Activated naive CD8-positive, alpha-beta T cell treated with anti-CD3 and anti-CD28 coated beads for 36 hours (primary cell): Measurements from ENCODE around the gene CPNE6. TPM values are rescaled to one million over a fixed set of nuclear protein-coding genes. Genes with fewer than 3 reads are reported as not detected.

Experiments used
- DNase-seq: peaks from one replicate; pipeline ENCODE4 v3.0.0; 2021
- H3K27ac Mint-ChIP-seq: one replicate; pipeline ENCODE4 v1.8.0; 2022; ENCODE audit warnings: mild to moderate bottlenecking, moderate library complexity, mixed read lengths
- H3K27me3 Mint-ChIP-seq: one replicate; pipeline ENCODE4 v1.8.0; 2022; ENCODE audit warnings: mild to moderate bottlenecking, mixed read lengths
- H3K36me3 Mint-ChIP-seq: one replicate; pipeline ENCODE4 v1.8.0; 2021; ENCODE audit warnings: mild to moderate bottlenecking, mixed read lengths
- H3K4me1 Mint-ChIP-seq: one replicate; pipeline ENCODE4 v1.8.0; 2021; ENCODE audit warnings: mixed read lengths
- H3K4me3 Mint-ChIP-seq: one replicate; pipeline ENCODE4 v1.8.0; 2022; ENCODE audit warnings: mild to moderate bottlenecking, moderate library complexity, mixed read lengths
- H3K9me3 Mint-ChIP-seq: one replicate; pipeline ENCODE4 v1.8.0; 2022; ENCODE audit warnings: mixed read lengths
- total RNA-seq, 2 experiments: library from RNA; stranded (reverse); gene quantifications; one replicate each; pipeline ENCODE4 v1.2.3, GENCODE V29; 2021

The CPNE6 gene
- total RNA-seq, 2 experiments from 2014 or later: not detected

DNA sequence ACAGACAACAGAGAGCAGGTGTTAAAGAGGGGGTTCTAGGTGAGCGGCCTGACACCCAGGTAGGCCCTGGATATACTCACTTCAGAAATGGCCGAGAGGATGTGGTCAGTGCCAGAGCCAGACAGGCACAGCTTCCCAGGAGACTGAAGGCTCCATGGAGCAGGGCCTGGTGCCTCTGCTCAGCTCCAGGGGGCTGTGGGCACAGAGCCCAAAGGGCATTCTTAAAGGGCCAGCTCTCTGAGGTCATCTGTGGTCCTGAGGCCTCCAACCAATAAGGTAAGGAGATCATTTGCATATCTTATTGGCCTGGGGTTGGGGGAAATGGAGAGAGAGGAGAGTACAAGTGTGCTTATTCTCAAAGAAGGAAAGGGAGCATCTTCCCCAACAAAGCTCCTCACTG, 13.1 kb downstream of the CPNE6 start:
- Mint-ChIP-seq H3K9me3 (no peaks in the 10 kb centered on the region), H3K36me3 (no peaks in the 10 kb centered on the region), H3K27ac (no peak overlapping the region), H3K4me3 (no peak overlapping the region), H3K27me3 (no peaks in the 10 kb centered on the region), H3K4me1 (peaks cover 16% of the 10 kb centered on the region)
- no peak for DNase-seq

DNA sequence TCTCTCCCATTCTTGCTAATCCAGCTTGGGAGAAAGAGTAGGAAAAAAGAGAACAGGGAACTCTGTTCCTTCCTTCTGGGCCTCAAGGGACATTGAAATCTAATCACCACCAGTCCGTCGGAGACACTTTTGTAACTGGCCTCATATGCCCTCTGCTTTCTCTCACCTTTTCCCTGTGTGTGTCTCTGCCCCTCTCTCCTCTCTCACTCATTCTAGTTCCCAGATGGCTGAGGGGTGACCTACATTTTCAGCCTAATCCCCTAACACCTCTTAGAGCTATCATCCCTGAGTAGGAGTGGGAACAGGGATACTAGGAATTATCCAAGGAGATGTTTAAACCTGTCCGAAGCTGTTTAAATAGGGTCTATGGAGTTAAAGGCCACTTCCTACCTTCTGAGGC, 13.9 kb downstream of the CPNE6 start:
- Mint-ChIP-seq H3K36me3 (no peaks in the 10 kb centered on the region), H3K27me3 (no peaks in the 10 kb centered on the region), H3K27ac (no peak overlapping the region), H3K4me3 (no peak overlapping the region), H3K9me3 (no peaks in the 10 kb centered on the region), H3K4me1 (peaks cover 16% of the 10 kb centered on the region)
- no peak for DNase-seq

DNA sequence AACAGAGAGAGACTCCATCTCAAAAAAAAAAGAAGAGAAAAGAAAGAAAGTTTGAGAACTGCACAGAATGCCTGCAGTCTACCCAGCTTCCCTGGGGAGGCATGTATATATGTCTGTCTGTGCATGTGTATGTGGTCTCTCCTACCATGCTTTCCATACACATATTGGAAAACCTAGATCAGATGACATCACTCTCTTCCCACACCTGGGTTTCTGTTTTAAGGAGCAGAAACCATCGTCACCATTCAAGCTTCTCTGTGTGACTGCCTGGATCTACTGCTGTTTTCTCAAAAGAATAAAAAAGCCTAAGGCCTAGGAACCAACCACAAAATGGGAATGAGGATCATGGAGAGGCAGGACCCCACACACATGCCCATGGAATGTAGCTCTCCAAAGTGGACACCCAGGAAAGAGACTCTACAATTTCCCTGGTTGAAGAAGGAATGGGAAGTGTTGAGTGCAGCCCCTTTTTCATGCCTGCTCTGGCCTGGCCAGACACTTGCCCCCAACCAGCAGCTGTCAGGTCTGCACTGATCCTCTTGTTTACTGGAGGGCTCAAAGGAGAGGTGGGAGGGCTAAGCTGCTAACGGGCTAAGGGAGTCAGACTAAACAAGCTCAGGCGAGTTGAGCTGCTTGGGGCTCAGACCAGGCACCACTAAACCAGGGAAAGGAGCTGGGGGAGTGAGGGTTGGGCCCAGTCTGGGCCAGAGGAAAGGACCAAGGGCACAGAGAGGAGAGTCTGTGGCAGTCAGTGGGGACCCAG, 15.0 kb downstream of the CPNE6 start:
- Mint-ChIP-seq H3K9me3 (no peaks in the 10 kb centered on the region), H3K4me3 (no peak overlapping the region), H3K36me3 (no peaks in the 10 kb centered on the region), H3K27me3 (no peaks in the 10 kb centered on the region), H3K4me1 (peaks cover 15% of the 10 kb centered on the region), H3K27ac (no peak overlapping the region)
- DNase-seq: no peak

DNA sequence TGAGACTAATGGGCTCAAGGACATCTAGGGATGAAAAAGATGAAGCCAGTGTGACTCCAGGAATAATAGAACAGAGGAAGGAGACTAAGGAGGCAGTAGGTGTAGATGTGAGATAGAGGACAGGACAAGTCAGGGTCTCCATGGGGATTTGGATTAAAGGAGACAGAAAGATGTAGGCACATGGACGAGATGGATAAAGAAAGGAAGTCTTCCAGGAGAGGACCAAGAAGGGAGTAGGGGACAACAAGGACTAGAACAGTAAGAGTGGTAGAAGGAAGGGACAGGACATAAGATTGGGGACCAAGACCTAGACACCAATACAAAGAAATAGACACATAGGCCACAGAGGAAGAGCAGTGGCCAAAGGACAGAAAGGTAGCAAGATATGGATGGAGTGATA, 15.6 kb downstream of the CPNE6 start:
- Mint-ChIP-seq H3K4me1 (peaks cover 12% of the 10 kb centered on the region), H3K27me3 (no peaks in the 10 kb centered on the region), H3K9me3 (no peaks in the 10 kb centered on the region), H3K27ac (no peak overlapping the region), H3K36me3 (no peaks in the 10 kb centered on the region), H3K4me3 (no peak overlapping the region)
- DNase-seq: no peak

DNA sequence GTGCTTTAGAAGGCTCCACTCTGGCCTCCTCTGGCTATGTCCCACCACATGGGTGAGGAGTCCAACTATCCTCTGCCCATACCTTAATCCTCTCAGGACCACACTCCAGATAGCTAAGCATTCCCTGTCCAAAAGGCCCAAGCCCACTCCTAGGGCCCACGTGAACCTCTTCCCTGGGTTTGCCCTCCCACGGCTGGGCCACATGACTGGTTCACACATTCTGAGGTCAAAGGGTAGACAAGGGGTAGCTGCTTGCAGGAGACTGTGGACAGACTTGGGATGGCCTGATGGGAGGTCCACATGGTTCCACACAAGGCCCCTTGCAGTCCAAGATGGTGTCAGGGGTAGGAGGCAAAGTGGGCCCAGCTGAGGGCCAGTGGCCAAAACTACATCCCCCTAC, 16.7 kb downstream of the CPNE6 start:
- Mint-ChIP-seq H3K36me3 (no peaks in the 10 kb centered on the region), H3K27ac (no peak overlapping the region), H3K27me3 (no peaks in the 10 kb centered on the region), H3K9me3 (no peaks in the 10 kb centered on the region), H3K4me1 (peaks cover 12% of the 10 kb centered on the region), H3K4me3 (no peak overlapping the region)
- no peak for DNase-seq

DNA sequence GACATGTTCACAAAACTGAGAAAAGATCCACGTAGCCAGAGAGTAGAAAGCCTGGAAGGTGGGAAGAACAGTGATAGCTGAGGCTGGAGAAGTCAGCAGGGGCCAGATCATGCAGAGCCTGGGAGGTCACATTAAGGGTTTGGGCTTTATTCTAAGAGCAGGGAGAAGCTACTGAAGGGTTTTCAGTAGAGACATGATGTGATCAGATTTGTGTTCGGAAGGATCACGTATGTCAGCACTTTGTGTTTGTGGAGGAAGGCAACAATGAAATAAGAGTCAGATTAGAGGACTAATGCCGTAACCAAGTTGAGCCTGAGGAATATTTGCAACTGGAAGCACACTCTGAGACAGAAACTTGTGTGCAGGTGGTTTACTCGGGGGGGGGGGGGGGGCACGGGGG, 18.5 kb downstream of the CPNE6 start:
- Mint-ChIP-seq H3K4me1 (peaks cover 20% of the 10 kb centered on the region), H3K4me3 (no peak overlapping the region), H3K27ac (no peak overlapping the region), H3K9me3 (no peaks in the 10 kb centered on the region), H3K36me3 (peaks cover 3% of the 10 kb centered on the region), H3K27me3 (no peaks in the 10 kb centered on the region)
- no peak for DNase-seq

DNA sequence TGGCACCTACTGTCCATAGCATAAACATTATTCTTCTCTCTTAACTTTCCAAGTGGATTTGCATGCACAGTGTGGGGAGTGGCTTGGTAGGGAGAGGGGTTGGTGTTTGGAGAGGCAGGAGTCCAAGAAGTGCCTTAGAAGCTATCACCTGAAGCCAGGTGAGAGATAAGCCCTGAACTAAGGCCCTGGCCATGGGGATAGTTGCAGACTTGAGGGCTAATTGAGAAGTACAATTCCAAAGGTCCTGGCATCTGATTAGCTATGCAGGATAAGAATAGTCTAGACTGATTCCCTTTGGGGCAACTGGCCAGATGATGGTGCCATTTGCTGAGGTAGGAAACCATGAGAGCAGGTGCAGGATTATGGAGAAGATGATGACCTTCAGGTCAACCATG, 20.7 kb downstream of the CPNE6 start:
- no peak overlapping the region for H3K27ac Mint-ChIP-seq
- H3K4me1 Mint-ChIP-seq: peaks cover 33% of the 10 kb centered on the region
- no peaks in the 10 kb centered on the region for H3K9me3 Mint-ChIP-seq
- no peak for DNase-seq
- peaks cover 21% of the 10 kb centered on the region for H3K36me3 Mint-ChIP-seq
- H3K27me3 Mint-ChIP-seq: no peaks in the 10 kb centered on the region
- no peak overlapping the region for H3K4me3 Mint-ChIP-seq

DNA sequence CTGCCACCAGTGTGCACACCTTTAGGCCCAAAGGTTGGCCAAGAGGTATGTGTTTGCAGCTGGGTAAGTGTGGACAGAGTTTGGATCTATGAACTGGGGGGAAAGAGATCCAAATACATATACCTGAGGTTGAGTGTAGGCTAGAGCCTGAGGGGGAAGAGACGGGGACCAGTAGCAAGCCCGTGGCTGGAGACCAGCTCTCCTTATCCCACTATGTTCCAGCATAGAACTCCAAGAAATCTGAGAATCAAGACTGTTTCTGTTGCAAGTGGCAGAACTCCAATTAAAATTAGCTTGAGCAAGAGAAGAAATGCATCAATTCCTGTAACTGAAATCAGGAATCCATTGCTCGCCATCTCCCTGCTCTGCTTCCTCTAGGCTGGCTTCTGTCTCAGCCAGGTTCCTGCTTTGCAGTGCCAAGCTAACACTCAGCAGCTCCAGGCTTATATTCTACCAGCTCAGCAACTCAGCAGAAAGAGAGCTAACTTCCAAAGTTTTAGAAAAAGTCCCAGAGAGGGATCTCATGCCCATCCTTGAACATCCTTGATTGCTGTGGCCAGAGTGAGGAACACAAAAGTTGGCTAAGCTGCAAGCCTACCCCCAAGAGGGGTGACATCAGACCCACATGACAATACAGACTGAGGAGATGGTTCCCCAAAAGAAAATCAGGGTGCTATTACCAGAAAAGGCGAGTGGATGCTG, 21.3 kb downstream of the CPNE6 start:
- Mint-ChIP-seq H3K27me3 (no peaks in the 10 kb centered on the region), H3K9me3 (no peaks in the 10 kb centered on the region), H3K36me3 (peaks cover 21% of the 10 kb centered on the region), H3K27ac (peak overlapping the region; percentile 98), H3K4me1 (peaks cover 33% of the 10 kb centered on the region), H3K4me3 (peak overlapping the region; percentile 96)
- no peak for DNase-seq

DNA sequence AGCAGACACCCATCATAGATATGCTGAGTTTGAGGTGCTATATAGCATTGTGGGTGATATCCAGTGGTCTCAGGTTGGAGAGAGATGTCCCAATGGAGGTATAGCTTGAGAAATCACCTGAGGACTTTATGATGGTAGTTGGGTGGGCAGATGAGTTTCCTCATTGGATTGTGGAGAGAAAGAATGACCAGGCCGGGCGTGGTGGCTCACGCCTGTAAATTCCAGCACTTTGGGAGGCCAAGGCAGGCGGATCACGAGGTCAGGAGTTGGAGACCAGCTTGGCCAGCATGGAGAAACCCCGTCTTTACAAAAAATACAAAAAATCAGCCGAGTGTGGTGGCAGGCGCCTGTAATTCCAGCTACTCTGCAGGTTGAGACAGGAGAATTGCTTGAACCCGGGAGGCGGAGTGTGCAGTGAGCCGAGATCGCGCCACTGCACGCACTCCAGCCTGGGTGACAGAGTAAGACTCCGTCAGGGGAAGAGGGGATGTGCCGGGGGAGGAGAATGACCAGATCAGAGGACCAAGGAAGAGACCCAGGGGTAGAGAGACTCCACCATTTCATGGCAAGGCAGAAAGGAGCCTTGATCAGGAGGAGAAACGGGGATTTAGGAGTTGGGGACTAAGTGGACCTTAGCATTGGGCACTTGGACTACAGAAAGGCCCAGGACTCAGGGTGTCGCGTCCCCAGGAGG, 22.0 kb downstream of the CPNE6 start:
- Mint-ChIP-seq H3K27ac (peak overlapping the region; percentile 98), H3K4me1 (peaks cover 33% of the 10 kb centered on the region), H3K36me3 (peaks cover 25% of the 10 kb centered on the region), H3K9me3 (no peaks in the 10 kb centered on the region), H3K4me3 (peak overlapping the region; percentile 96), H3K27me3 (no peaks in the 10 kb centered on the region)
- DNase-seq: no peak

DNA sequence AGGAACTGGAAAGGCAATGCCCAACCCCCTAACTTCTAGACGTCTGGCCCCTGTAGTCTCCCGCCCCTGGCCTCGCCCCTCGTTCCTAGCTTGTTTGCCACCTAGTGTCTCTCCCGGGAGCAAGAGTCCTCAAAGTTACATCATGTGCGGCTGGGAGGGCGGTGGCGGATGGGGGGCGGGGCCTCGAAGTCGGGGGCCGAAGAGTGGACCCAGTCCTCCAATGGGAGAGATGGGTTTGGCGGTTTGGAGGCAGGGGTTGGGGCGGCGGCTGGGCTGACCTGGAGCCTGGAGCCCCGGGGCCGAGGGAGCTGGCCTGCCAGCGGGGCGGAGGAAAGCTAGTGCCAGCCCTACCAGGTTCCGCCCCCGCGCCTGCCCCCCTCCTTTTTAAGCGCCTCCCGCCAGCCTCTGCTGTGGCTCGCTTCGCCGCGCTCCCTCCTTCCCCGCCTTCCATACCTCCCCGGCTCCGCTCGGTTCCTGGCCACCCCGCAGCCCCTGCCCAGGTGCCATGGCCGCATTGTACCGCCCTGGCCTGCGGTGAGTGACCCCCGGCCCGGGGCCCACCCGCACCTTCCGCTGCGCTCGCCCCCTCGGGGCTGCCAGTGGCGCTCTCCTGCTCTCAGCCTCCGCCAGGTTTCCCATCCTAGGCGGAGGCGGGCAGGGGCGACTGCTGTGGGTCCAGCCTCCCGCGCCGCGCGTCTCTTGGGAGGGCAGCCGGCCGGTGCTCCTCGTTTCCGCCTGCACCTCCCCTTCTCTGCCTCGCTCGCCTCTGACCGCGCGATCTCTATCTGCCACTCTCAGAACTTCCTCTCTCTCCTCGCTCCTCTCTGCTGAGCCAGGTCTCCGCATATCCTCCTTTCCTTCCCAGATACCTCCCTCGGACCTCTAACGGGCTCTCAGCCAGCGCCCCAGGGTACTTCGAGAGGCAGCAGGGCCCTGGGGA, 22.8 kb downstream of the CPNE6 start, which contains the start of gene PCK2:
PCK2 (plus strand) TSS at position 411 of the 940 bp plus-strand sequence; CDS start at position 506, 95 bp downstream.
- Mint-ChIP-seq H3K36me3 (peaks cover 30% of the 10 kb centered on the region), H3K9me3 (no peaks in the 10 kb centered on the region), H3K4me3 (peak within 1 kb of the TSS; percentile 96), H3K4me1 (peaks cover 33% of the 10 kb centered on the region), H3K27ac (peak within 1 kb of the TSS; percentile 98), H3K27me3 (no peaks in the 10 kb centered on the region)
- DNase-seq: peak; percentile 91

DNA sequence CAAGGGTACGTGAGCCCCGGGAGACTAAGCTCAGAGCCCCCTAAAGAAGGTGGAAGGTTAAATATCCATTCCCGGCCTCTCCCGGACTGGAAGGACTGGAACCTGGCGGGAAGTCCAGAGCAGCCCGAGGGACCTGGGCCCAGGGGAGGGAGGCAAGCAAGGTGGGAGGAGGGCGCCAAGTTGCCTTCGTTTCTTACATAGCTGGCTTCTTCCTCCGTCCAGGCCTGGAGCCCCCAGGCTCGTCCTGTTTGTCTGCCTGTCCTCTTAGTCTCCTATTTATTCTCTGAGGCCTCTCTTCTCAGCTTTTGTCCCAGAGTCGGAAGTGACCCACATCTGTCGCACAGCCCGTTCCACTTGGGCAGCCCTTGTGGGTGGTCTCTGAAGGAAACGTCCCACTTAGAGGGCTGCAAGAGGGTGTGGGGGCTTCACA, 23.5 kb downstream of the CPNE6 start:
- peak; percentile 14 for DNase-seq

DNA sequence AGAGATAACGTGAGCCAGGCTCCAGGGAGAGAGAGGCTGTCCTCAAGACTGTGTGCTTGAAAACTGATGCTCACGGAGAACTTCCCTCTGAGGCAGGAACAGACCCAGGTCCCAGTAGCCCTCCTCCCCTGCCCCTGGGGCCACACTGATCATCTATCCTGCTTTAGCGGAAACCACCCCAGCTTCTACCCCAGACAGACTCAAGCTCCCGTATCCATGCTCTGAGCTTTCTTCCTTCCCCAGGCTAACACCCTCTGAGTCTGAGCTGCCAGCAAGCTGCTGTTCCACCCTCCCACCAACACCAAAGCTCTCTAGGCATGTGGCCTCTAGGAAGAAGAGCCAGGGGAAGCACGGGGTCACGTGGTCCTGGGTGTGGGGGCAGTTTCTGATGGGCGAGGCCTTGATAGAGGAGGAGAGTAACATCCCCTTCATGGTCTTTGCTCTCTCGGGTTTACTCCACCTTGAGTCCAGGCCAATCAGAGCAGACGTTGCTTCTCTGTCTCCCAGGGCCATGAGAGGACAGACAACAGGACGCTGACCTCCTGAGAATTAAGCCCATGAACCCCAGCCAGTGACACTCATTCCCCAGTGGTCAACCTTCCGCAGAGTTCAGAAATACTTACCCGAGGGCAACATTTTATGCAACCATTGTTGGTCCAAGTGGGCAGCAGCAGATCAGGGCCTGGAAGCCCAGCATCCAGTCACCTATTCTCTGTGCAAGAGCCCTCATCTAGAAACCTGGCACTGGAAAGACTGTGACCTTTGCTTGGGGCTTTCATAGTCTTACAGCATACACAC, 24.1 kb downstream of the CPNE6 start:
- Mint-ChIP-seq H3K4me1 (peaks cover 30% of the 10 kb centered on the region), H3K27ac (peak overlapping the region; percentile 98), H3K9me3 (no peaks in the 10 kb centered on the region)

More for the DNA sequence above, 23.5 kb downstream of the CPNE6 start:
- peak overlapping the region; percentile 98 for H3K27ac Mint-ChIP-seq
- no peaks in the 10 kb centered on the region for H3K9me3 Mint-ChIP-seq
- H3K36me3 Mint-ChIP-seq: peaks cover 35% of the 10 kb centered on the region
- H3K27me3 Mint-ChIP-seq: no peaks in the 10 kb centered on the region
- peaks cover 33% of the 10 kb centered on the region for H3K4me1 Mint-ChIP-seq
- H3K4me3 Mint-ChIP-seq: peak overlapping the region; percentile 96

DNA sequence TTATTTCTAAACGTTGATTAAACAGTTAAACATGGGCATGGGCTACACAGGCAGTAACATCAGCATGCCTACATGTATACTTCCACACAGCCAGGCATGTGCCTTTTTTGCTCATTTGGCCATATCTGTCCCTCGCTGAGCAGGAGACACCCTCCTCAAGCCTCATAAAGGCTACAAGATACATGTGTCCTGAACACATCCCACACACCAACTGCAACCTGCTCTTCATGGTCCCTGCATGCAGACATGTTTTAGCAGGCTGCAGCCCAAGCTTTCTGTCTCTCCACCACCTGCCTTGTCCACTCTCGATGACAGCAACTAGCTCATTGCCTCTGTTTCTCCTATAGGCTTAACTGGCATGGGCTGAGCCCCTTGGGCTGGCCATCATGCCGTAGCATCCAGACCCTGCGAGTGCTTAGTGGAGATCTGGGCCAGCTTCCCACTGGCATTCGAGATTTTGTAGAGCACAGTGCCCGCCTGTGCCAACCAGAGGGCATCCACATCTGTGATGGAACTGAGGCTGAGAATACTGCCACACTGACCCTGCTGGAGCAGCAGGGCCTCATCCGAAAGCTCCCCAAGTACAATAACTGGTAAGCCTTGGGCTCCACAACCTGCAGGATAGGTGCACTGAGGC, 25.3 kb downstream of the CPNE6 start:
- H3K27ac Mint-ChIP-seq: no peak overlapping the region
- peak overlapping the region; percentile 47 for H3K4me3 Mint-ChIP-seq
- H3K36me3 Mint-ChIP-seq: peaks cover 38% of the 10 kb centered on the region
- DNase-seq: no peak
- no peaks in the 10 kb centered on the region for H3K9me3 Mint-ChIP-seq
- peaks cover 26% of the 10 kb centered on the region for H3K4me1 Mint-ChIP-seq
- H3K27me3 Mint-ChIP-seq: no peaks in the 10 kb centered on the region

More for the DNA sequence above, 24.1 kb downstream of the CPNE6 start:
- Mint-ChIP-seq H3K27me3 (no peaks in the 10 kb centered on the region), H3K4me3 (peak overlapping the region; percentile 96), H3K36me3 (peaks cover 38% of the 10 kb centered on the region)
- peak; percentile 79 for DNase-seq
